ACC112 (cell line): ENCODE data around the gene AMBRA1.

Source experiments
- H2AFZ ChIP-seq: fragments of 200-600 bp; sonication (generic); one replicate; pipeline ENCODE4 v1.6.0; 2017; ENCODE audit warnings: antibody characterized with exemption, low read length; ENCODE audit not compliant: unreplicated experiment
- H3K27ac ChIP-seq: fragments of 200-600 bp; sonication (generic); 2 replicates; pipeline ENCODE4 v1.5.1; 2014; ENCODE audit warnings: low read depth, mild to moderate bottlenecking, antibody characterized with exemption, low read length, moderate library complexity
- H3K27me3 ChIP-seq: fragments of 200-600 bp; sonication (generic); 2 replicates; pipeline ENCODE4 v1.6.1; 2014; ENCODE audit warnings: mild to moderate bottlenecking, antibody characterized with exemption, low read length, moderate library complexity, mixed read lengths; ENCODE audit not compliant: insufficient read depth
- H3K36me3 ChIP-seq: fragments of 200-600 bp; sonication (generic); 2 replicates; pipeline ENCODE4 v1.6.1; 2016; ENCODE audit warnings: mild to moderate bottlenecking, antibody characterized with exemption, low read length, moderate library complexity, mixed read lengths; ENCODE audit not compliant: insufficient read depth
- H3K4me1 ChIP-seq: fragments of 200-600 bp; sonication (generic); one replicate; pipeline ENCODE4 v1.6.1; 2016; ENCODE audit warnings: low read length, mixed read lengths; ENCODE audit not compliant: insufficient read depth, unreplicated experiment, control insufficient read depth
- H3K4me3 ChIP-seq: fragments of 200-600 bp; sonication (generic); 2 replicates; pipeline ENCODE4 v1.5.1; 2014; ENCODE audit warnings: mild to moderate bottlenecking, low read depth, low read length
- H3K79me2 ChIP-seq: fragments of 200-600 bp; sonication (generic); one replicate; pipeline ENCODE4 v1.6.0; 2016; ENCODE audit warnings: low read length; ENCODE audit not compliant: control insufficient read depth, unreplicated experiment, insufficient read depth

AMBRA1 gene

DNA sequence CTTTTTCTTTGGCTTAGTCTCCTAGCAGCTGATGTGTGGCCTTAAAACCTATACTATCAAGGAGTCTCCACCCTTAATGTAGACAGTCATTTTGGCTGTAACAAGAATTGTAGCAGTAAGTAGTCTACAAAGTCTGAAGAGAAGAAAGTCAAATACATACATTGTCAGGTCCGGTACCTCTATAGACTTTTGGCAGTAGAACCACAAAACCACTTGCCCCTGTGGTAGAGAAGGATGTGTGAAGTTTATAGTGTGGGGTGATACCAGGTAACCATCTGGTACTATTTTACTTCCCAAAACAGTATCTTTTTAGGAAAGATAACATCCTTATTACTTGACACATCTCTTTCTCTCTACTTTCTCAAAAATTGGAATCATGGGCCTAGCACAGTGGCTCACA is 38.7 kb upstream of the AMBRA1 start:
- Histone ChIP-seq H3K4me1 (no peaks in the 10 kb centered on the region), H3K4me3 (no peak overlapping the region), H3K79me2 (peaks cover 7% of the 10 kb centered on the region), H3K27me3 (no peaks in the 10 kb centered on the region), H3K27ac (no peak overlapping the region), H3K36me3 (0 out of 2 replicates have a peak, but pooled peaks cover 4% of the 10 kb centered on the region), H2AFZ (no peak overlapping the region)

GRCh38 chr11:46631676-46632075 is 37.9 kb upstream of the AMBRA1 start:
- H2AFZ ChIP-seq, result no peak overlapping the region
- H3K79me2 ChIP-seq, result peaks cover 7% of the 10 kb centered on the region
- 0 out of 2 replicates have a peak, but pooled peaks cover 4% of the 10 kb centered on the region for H3K36me3 ChIP-seq
- H3K27ac ChIP-seq, result no peak overlapping the region
- H3K27me3 ChIP-seq, result no peaks in the 10 kb centered on the region
- no peaks in the 10 kb centered on the region for H3K4me1 ChIP-seq
- no peak overlapping the region for H3K4me3 ChIP-seq

- no peaks in the 10 kb centered on the region for H3K4me1 ChIP-seq
- peaks cover 12% of the 10 kb centered on the region for H3K79me2 ChIP-seq
- no peak overlapping the region for H3K27ac ChIP-seq
- no peak overlapping the region for H2AFZ ChIP-seq
- no peak overlapping the region for H3K4me3 ChIP-seq
- no peaks in the 10 kb centered on the region for H3K36me3 ChIP-seq
- H3K27me3 ChIP-seq, result no peaks in the 10 kb centered on the region
Observed at GRCh38 chr11:46630237-46630636, 36.4 kb upstream of the AMBRA1 start.

GRCh38 chr11:46628961-46629360 is 35.1 kb upstream of the AMBRA1 start:
- Histone ChIP-seq H3K4me3 (no peak overlapping the region), H2AFZ (no peak overlapping the region), H3K4me1 (no peaks in the 10 kb centered on the region), H3K36me3 (no peaks in the 10 kb centered on the region), H3K27ac (no peak overlapping the region), H3K27me3 (no peaks in the 10 kb centered on the region), H3K79me2 (peaks cover 17% of the 10 kb centered on the region)

GRCh38 chr11:46625406-46625805 is 31.6 kb upstream of the AMBRA1 start:
- H3K79me2 ChIP-seq, result peaks cover 29% of the 10 kb centered on the region

DNA sequence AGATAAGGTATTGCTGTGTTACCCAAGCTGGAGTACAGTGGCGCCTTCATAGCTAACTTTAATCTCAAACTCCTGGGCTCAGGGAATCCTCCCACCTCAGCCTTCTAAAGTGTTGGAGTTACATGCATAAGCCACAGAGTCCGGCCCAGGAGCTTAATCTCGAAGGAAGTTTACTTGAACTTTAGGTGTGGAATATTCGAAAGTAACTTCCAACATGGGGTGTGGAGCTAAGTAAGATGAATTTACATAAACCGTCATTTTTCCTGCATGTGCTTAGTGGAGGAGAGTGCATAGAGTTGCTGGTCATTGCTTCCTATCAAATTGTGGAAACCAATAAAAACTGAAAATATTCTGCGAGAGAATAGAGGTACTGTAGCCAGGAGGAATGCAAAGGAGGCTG is 25.0 kb upstream of the AMBRA1 start:
- Histone ChIP-seq H3K27ac (no peak overlapping the region), H3K4me3 (peak overlapping the region; percentile 91), H3K36me3 (no peaks in the 10 kb centered on the region; the same call in 1 of the 2 replicates), H3K27me3 (no peaks in the 10 kb centered on the region), H3K79me2 (peaks cover 37% of the 10 kb centered on the region), H3K4me1 (peaks cover 17% of the 10 kb centered on the region), H2AFZ (no peak overlapping the region)

More at GRCh38 chr11:46625406-46625805, 31.6 kb upstream of the AMBRA1 start:
- no peaks in the 10 kb centered on the region for H3K4me1 ChIP-seq
- H3K4me3 ChIP-seq, result no peak overlapping the region
- H2AFZ ChIP-seq, result no peak overlapping the region
- H3K27me3 ChIP-seq, result no peaks in the 10 kb centered on the region
- H3K36me3 ChIP-seq, result no peaks in the 10 kb centered on the region; the same call in 1 of the 2 replicates
- no peak overlapping the region for H3K27ac ChIP-seq

DNA sequence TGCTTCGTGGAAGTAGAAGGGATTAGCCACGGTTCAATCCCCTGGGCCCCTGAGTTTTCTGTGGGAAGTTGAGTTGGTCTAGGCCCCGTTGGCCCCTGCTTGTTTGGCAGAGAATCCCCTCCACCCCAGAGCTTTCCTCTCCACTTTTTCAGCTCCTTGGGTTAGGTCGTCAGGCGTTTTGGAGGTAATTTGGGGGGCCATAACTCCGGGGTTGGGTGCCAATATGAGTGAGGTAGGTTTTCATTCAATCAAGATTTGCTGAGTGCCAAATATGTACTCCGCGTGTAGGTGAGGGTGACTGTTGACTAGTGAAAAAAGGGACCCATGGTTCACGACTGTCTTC is 24.1 kb upstream of the AMBRA1 start:
- Histone ChIP-seq H3K4me1 (peaks cover 17% of the 10 kb centered on the region), H2AFZ (peak overlapping the region; percentile 29), H3K27me3 (no peaks in the 10 kb centered on the region), H3K4me3 (peak overlapping the region; percentile 91), H3K27ac (peak overlapping the region; percentile 88), H3K36me3 (no peaks in the 10 kb centered on the region; the same call in 1 of the 2 replicates), H3K79me2 (peaks cover 37% of the 10 kb centered on the region)

GRCh38 chr11:46617134-46617971 is 23.5 kb upstream of the AMBRA1 start, which contains the start of the genes ATG13 and HARBI1:
Gene ATG13, plus strand, starts transcription at chr11:46617553. Its CDS starts 26,739 bp downstream, at chr11:46644292.
Gene HARBI1, minus strand, starts transcription at chr11:46617227. Its CDS starts 990 bp downstream, at chr11:46616237.
- Histone ChIP-seq H3K4me1 (peaks cover 17% of the 10 kb centered on the region), H3K4me3 (peak within 1 kb of the TSS; percentile 91), H3K27me3 (no peaks in the 10 kb centered on the region), H3K36me3 (no peaks in the 10 kb centered on the region), H3K79me2 (peaks cover 32% of the 10 kb centered on the region), H2AFZ (peak within 1 kb of the TSS; percentile 82), H3K27ac (peak within 1 kb of the TSS; percentile 88)

- Histone ChIP-seq H2AFZ (no peak overlapping the region), H3K4me1 (peaks cover 22% of the 10 kb centered on the region), H3K27ac (peak overlapping the region; percentile 88)
Observed at GRCh38 chr11:46616551-46617133, 22.8 kb upstream of the AMBRA1 start.

GRCh38 chr11:46615756-46616155 is 21.9 kb upstream of the AMBRA1 start:
- H3K27me3 ChIP-seq, result no peaks in the 10 kb centered on the region
- H3K27ac ChIP-seq, result no peak overlapping the region
- H2AFZ ChIP-seq, result no peak overlapping the region
- H3K4me3 ChIP-seq, result peak overlapping the region; percentile 91
- peaks cover 22% of the 10 kb centered on the region for H3K4me1 ChIP-seq
- H3K79me2 ChIP-seq, result peaks cover 23% of the 10 kb centered on the region
- H3K36me3 ChIP-seq, result no peaks in the 10 kb centered on the region

More at GRCh38 chr11:46616551-46617133, 22.8 kb upstream of the AMBRA1 start:
- no peaks in the 10 kb centered on the region for H3K36me3 ChIP-seq
- H3K79me2 ChIP-seq, result peaks cover 29% of the 10 kb centered on the region
- peak overlapping the region; percentile 91 for H3K4me3 ChIP-seq
- H3K27me3 ChIP-seq, result no peaks in the 10 kb centered on the region
